Erythroblast (primary cell): Measurements from ENCODE around the gene ZNF91.
A peak's percentile ranks its signal among the peaks of the same experiment; 100 is the strongest.
"Not testable (repeated sequence)": the region's sequence is repeated elsewhere in the genome, so short reads cannot be mapped to it uniquely, and the experiment has no call there.

Experiments
- DNase-seq, 2 experiments: peaks; one replicate each; lab custom pipeline; 2025; lab: John Stamatoyannopoulos, UW
- GATA1 ChIP-seq: IDR thresholded peaks from 2 replicates; pipeline ENCODE4 v1.6.1; 2011; ENCODE audit warnings: low read depth, mild to moderate bottlenecking, control low read depth, low read length, moderate library complexity
- POLR2A ChIP-seq: IDR thresholded peaks from 2 replicates; pipeline ENCODE4 v1.6.1; 2011; ENCODE audit warnings: mild to moderate bottlenecking, low read length

ZNF91 gene

GRCh38 chr19:23406091-23406490 is 10.8 kb upstream of the ZNF91 start:
- DNase-seq = no peak

GRCh38 chr19:23404676-23405075 is 9.4 kb upstream of the ZNF91 start:
- no peak for TF ChIP-seq GATA1
- no peak for TF ChIP-seq POLR2A
- DNase-seq = no peak

More at GRCh38 chr19:23406091-23406490, 10.8 kb upstream of the ZNF91 start:
- no peak for TF ChIP-seq GATA1
- no peak for TF ChIP-seq POLR2A

GRCh38 chr19:23403581-23404324 is 8.5 kb upstream of the ZNF91 start:
- no peak for DNase-seq
- no peak for TF ChIP-seq GATA1

GRCh38 chr19:23403052-23403451 is 7.8 kb upstream of the ZNF91 start:
- no peak for DNase-seq
- no peak for TF ChIP-seq POLR2A
- no peak for TF ChIP-seq GATA1

- DNase-seq = no peak
- no peak for TF ChIP-seq GATA1
- no peak for TF ChIP-seq POLR2A
Observed at GRCh38 chr19:23402388-23402787, 7.1 kb upstream of the ZNF91 start.

- TF ChIP-seq GATA1 = no peak
- no peak for TF ChIP-seq POLR2A
- no peak for DNase-seq
Observed at GRCh38 chr19:23401086-23401610, 5.9 kb upstream of the ZNF91 start.

- TF ChIP-seq POLR2A = no peak
- TF ChIP-seq GATA1 = no peak
- DNase-seq = no peak
Observed at GRCh38 chr19:23399443-23399842, 4.2 kb upstream of the ZNF91 start.

- DNase-seq = not testable (repeated sequence)
Observed at GRCh38 chr19:23395722-23396117, 449 bp upstream of the ZNF91 start.

- TF ChIP-seq GATA1 (no peak), POLR2A (no peak)
- peak; percentile 34 to 45 for DNase-seq
Observed at GRCh38 chr19:23394511-23394910, 760 bp downstream of the ZNF91 start.

GRCh38 chr19:23393121-23393520 is 2.1 kb downstream of the ZNF91 start:
- DNase-seq = no peak
- TF ChIP-seq GATA1 (no peak), POLR2A (no peak)

- no peak for TF ChIP-seq GATA1
- TF ChIP-seq POLR2A = no peak
- no peak for DNase-seq
Observed at GRCh38 chr19:23391236-23391635, 4.0 kb downstream of the ZNF91 start.

GRCh38 chr19:23385404-23385803 is 9.9 kb downstream of the ZNF91 start:
- no peak for DNase-seq
- TF ChIP-seq POLR2A (no peak), GATA1 (no peak)

- no peak for DNase-seq
Observed at GRCh38 chr19:23384858-23385257, 10.4 kb downstream of the ZNF91 start.

GRCh38 chr19:23384166-23384565 is 11.1 kb downstream of the ZNF91 start:
- TF ChIP-seq GATA1 (no peak), POLR2A (no peak)
- DNase-seq = no peak

More at GRCh38 chr19:23384858-23385257, 10.4 kb downstream of the ZNF91 start:
- TF ChIP-seq GATA1 = no peak
- TF ChIP-seq POLR2A = no peak

GRCh38 chr19:23382955-23383354 is 12.3 kb downstream of the ZNF91 start:
- TF ChIP-seq POLR2A (no peak), GATA1 (no peak)
- DNase-seq = peak in 1 of 2 experiments; percentile 2

- DNase-seq = no peak
- TF ChIP-seq GATA1 = no peak
- TF ChIP-seq POLR2A = no peak
Observed at GRCh38 chr19:23381114-23381513, 14.2 kb downstream of the ZNF91 start.

GRCh38 chr19:23379671-23380070 is 15.6 kb downstream of the ZNF91 start:
- not testable (repeated sequence) for DNase-seq
